GM18858 (cell line): ENCODE data around the gene TMSB15A.
"Not testable (repeated sequence)": the region's sequence is repeated elsewhere in the genome, so short reads cannot be mapped to it uniquely, and the experiment has no call there.

Experiments used
- ATAC-seq: cut with Tn5 transposase; IDR thresholded peaks from one replicate; pipeline ENCODE4 v1.9.1; 2021; ENCODE audit not compliant: unreplicated experiment

Gene TMSB15A

DNA sequence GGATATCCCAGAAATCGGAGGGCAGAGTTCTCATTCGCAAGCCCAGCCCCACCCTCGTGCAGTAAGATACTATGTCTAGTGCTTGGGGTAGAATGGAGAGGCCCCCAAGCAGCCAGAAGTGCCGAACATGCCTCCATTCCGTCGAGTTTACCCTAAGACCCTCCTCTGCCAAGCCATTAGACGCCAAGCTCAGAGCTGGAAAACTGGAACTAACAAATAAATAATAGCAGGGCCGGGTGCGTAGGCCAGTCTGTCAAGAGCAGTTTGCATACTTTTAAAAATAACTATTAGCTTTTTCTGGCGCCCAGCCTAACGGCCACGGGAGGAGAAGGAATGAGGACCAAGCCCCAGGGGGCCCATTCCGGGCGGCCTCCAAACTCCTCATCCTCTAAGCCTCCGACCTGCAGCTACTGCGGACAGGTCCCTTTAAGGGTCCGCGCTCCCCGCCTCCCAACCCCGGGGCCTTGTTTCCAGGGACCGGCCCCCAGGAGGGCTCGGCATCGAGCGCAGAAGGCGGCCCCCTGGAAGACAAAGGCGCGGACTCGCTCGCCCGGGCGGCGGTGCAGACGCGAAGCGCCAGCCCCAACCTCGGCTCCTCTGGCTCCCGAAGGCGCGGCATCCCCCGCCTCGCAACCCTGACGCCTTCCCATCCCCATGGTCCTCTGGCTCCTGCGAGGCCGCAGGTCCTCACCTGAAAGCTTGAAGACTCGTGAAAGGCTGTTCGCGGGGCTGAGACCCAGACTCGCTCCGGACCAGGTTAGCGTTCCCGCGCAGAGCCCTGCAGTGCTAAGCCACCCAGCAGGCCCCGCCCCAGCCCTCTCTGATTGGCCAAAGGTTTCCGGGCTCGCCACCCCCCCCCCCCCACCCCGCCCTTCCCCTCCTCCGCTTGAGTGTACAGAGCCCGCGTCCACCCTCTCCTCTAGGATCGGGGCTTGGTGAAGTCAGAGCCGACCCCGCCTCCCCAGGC lies at the start of gene TMSB15A:
TMSB15A (minus strand) TSS at position 765 of the 967 bp plus-strand sequence.
- ATAC-seq = peak; percentile 44

- no peak for ATAC-seq
Measured at GRCh38 chrX:102560423-102561068, 44.0 kb upstream of the TMSB15A start.

- no peak for ATAC-seq
Measured at GRCh38 chrX:102558607-102559006, 42.1 kb upstream of the TMSB15A start.

GRCh38 chrX:102548231-102548630 lies 31.7 kb upstream of the TMSB15A start:
- ATAC-seq = no peak

- ATAC-seq = no peak
Measured at GRCh38 chrX:102546828-102547493, 30.4 kb upstream of the TMSB15A start.

DNA sequence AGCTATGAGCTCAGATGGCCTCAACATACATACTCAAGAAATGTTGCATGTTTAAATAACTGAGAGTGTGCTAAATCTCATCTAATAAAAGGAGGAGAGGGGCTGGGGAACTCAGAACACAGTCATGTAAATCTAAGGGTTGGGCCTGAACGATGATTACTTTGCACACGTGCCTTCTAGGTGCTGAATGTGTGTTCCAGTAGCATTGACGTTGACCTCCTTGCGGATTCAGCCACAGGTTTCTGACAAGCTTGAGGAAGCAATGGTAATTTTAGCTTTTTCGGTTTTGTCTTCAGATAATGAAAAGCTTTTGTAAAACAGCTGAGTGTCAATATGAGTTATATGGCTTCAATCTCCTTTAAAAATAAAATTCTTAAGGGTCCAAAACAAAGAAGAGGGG lies 29.6 kb upstream of the TMSB15A start:
- not testable (repeated sequence) for ATAC-seq

- no peak for ATAC-seq
Measured at GRCh38 chrX:102535958-102536357, 19.4 kb upstream of the TMSB15A start.

DNA sequence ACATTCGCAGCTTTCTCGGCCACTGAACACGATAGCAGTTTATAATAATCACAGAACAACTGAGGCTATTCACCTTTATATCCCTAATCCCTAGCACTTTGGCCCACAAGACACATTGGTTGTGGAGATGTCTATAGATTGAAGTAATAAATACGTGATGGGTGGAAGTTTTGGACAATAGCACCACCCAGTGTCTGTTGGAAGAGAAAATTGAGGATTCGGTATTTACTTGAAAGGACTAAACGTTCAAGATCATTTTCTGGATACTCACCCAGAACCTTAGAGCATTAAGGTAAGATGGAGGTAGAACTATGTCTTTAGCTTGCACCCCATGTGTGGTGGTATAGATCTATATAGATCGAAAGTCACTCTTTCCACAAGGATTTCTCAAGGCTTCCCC lies 787 bp upstream of the TMSB15A start:
- no peak for ATAC-seq

- ATAC-seq = no peak
Measured at GRCh38 chrX:102514536-102514935, 2.0 kb downstream of the TMSB15A start.

- ATAC-seq = no peak
Measured at GRCh38 chrX:102498732-102499131, 17.8 kb downstream of the TMSB15A start.

DNA sequence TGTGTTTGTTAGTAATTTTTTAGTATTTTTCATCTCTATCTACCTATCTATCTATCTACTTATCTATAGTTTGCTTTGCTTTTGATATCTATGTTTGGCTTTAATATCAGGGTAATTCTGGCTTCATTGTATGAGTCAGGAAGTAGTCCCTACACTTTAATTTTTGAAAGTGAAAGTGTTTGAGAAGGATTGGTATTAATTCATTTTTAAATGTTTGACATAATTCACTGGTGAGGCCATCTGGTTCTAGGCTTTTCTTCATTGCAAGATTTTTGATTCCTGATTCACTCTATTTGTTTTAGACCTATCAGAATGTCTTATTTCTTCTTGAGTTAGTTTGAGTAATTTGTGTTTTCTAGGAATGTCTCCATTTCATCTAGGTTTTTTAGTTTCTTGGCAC lies 24.8 kb downstream of the TMSB15A start:
- ATAC-seq = no peak

DNA sequence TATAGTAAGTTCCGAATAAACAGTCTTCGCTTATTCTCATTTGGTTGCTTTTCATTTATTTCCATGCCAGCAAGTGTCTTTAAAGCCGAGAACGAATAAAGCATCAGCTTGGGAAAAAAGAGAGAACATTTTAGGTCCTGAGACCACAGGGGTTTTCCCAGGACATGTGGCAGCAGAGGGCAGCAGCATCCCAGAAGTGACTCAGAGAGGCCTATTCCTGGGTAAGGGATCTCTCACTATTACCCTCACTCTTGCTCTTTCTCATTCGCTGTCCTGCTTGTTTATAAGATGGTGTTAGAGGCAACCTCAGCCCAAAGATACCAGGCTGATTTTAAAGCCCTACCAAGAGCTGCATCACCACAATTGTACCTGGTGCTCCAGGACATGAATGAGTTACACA lies 37.8 kb downstream of the TMSB15A start:
- not testable (repeated sequence) for ATAC-seq

GRCh38 chrX:102471762-102472220 lies 44.7 kb downstream of the TMSB15A start, which contains the start of gene TCP11X2:
TSS of gene TCP11X2 (minus strand) at chrX:102471812.
- not testable (repeated sequence) for ATAC-seq

DNA sequence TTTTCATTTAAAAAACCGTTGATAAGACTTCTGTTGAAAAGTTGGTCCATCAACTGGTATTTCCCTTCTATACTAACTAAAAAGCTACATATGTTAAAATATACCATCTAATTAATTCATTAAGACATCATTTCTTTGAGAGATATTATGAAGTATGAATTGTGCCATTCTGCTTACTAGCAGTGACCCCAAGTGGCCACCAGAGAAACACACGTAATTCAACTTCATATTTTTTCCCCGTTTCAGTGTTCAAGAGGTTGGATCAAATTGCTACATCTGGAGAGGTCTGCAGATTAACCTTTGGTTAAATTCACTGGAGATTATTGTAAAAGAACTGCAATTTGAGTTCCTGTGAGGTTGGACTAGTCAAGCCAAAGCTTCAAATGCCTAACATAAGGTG lies 46.3 kb downstream of the TMSB15A start:
- not testable (repeated sequence) for ATAC-seq
